Choroid plexus epithelial cell (primary cell): ENCODE results near the gene MRPL34.

Experiments used
- DNase-seq: peaks from one replicate; pipeline ENCODE4 v3.0.0-alpha.2; 2010; ENCODE audit warnings: low read depth
- H3K4me3 ChIP-seq: 2 replicates; pipeline ENCODE4 v1.5.1; 2011; ENCODE audit warnings: low read depth, mild to moderate bottlenecking, control low read depth, low read length, moderate library complexity
- CTCF ChIP-seq: conservative IDR thresholded peaks from 2 replicates; pipeline ENCODE4 v1.5.1; 2011; ENCODE audit warnings: low read depth, mild to moderate bottlenecking, control low read depth, inconsistent platforms, low read length, moderate library complexity

MRPL34 gene

GRCh38 chr19:17339088-17339741 lies 33.5 kb downstream of the MRPL34 start:
- no peak overlapping the region for H3K4me3 ChIP-seq
- TF ChIP-seq CTCF: no peak
- DNase-seq: no peak

- TF ChIP-seq CTCF: no peak
- no peak for DNase-seq
- H3K4me3 ChIP-seq: no peak overlapping the region
These were observed 34.7 kb downstream of the MRPL34 start for GRCh38 chr19:17340302-17340870.

DNA sequence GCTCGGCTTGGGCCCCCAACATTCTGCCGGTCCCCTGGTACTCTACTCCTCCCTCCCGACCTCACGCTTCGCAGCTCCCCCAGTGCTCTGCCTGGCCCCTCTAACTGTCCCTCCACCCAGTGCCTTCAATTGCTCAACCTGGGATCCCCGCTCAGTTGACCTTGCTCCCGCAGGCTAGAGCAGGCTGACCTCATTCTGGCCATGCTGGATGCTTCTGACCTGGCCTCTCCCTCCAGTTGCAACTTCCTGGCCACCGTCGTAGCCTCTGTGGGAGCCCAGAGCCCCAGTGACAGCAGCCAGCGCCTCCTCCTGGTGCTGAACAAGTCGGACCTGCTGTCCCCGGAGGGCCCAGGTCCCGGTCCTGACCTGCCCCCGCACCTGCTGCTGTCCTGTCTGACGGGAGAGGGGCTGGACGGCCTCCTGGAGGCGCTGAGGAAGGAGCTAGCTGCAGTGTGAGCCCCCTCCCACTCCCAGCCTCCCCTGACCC lies 35.2 kb downstream of the MRPL34 start:
- no peak overlapping the region for H3K4me3 ChIP-seq
- DNase-seq: no peak
- no peak for TF ChIP-seq CTCF

DNA sequence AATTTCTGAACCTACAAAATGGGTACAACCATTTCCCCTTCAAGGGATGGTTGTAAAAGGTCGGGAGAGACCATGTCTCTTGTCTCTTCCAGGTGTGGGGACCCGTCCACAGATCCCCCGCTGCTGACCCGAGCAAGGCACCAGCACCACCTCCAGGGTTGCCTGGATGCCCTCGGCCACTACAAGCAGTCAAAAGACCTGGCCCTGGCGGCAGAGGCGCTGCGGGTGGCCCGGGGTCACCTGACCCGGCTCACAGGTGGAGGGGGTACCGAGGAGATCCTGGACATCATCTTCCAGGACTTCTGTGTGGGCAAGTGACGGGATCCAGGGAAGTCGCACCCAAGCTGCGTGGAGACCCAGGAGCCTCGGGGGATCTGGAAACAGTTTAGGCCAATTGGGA lies 35.7 kb downstream of the MRPL34 start:
- DNase-seq: no peak
- no peak for TF ChIP-seq CTCF
- H3K4me3 ChIP-seq: no peak overlapping the region

GRCh38 chr19:17341845-17342244 lies 36.2 kb downstream of the MRPL34 start:
- no peak overlapping the region for H3K4me3 ChIP-seq
- TF ChIP-seq CTCF: no peak
- no peak for DNase-seq

- peak; percentile 88 for TF ChIP-seq CTCF
- H3K4me3 ChIP-seq: no peak overlapping the region
- DNase-seq: peak; percentile 68
These were observed 40.5 kb downstream of the MRPL34 start for GRCh38 chr19:17346109-17346671.
